HUES48 (cell line): Measurements from ENCODE around the gene POLG2.

Experiments used
- H3K27ac ChIP-seq: one replicate; pipeline ENCODE4 v1.7.0; 2013; ENCODE audit warnings: low read depth, low read length, inconsistent platforms
- H3K27me3 ChIP-seq: 2 replicates; pipeline ENCODE4 v1.6.1; 2013; ENCODE audit warnings: mild to moderate bottlenecking, low read length; ENCODE audit not compliant: control insufficient read depth, insufficient read depth
- H3K36me3 ChIP-seq: 2 replicates; pipeline ENCODE4 v1.6.1; 2013; ENCODE audit warnings: low read length; ENCODE audit not compliant: control insufficient read depth, insufficient read depth
- H3K4me1 ChIP-seq: 2 replicates; pipeline ENCODE4 v1.6.1; 2013; ENCODE audit warnings: mild to moderate bottlenecking, low read length; ENCODE audit not compliant: control insufficient read depth, insufficient read depth
- H3K4me3 ChIP-seq: 2 replicates; pipeline ENCODE4 v1.5.1; 2013; ENCODE audit warnings: mild to moderate bottlenecking, low read depth, low read length
- H3K9ac ChIP-seq: 2 replicates; pipeline ENCODE4 v1.6.1; 2013; ENCODE audit warnings: mild to moderate bottlenecking, low read depth, low read length, moderate library complexity
- H3K9me3 ChIP-seq: 2 replicates; pipeline ENCODE4 v1.6.1; 2013; ENCODE audit warnings: low read length; ENCODE audit not compliant: control insufficient read depth, insufficient read depth

POLG2 gene

GRCh38 chr17:64496786-64497564, at the start of gene POLG2:
TSS of gene POLG2 (minus strand) at chr17:64497054. CDS start at chr17:64496968, 86 bp downstream.
- Histone ChIP-seq H3K27ac (peak within 1 kb of the TSS; percentile 95), H3K4me3 (peak within 1 kb of the TSS; percentile 94), H3K36me3 (peaks cover 67% of the 10 kb centered on the region), H3K4me1 (peaks cover 5% of the 10 kb centered on the region; the same call in 1 of the 2 replicates), H3K27me3 (no peaks in the 10 kb centered on the region), H3K9ac (peak within 1 kb of the TSS; percentile 84), H3K9me3 (peaks cover 3% of the 10 kb centered on the region; the same call in 1 of the 2 replicates)

- Histone ChIP-seq H3K9me3 (no peaks in the 10 kb centered on the region), H3K27ac (no peak overlapping the region), H3K36me3 (peaks cover 30% of the 10 kb centered on the region), H3K4me1 (peaks cover 11% of the 10 kb centered on the region), H3K4me3 (no peak overlapping the region), H3K27me3 (no peaks in the 10 kb centered on the region), H3K9ac (no peak overlapping the region)
Observed at GRCh38 chr17:64544742-64545141, 47.9 kb upstream of the POLG2 start.

GRCh38 chr17:64540118-64540776, 43.4 kb upstream of the POLG2 start:
- no peak overlapping the region for H3K9ac ChIP-seq
- H3K27ac ChIP-seq = no peak overlapping the region
- peaks cover 50% of the 10 kb centered on the region for H3K36me3 ChIP-seq
- H3K4me3 ChIP-seq = no peak overlapping the region
- no peaks in the 10 kb centered on the region for H3K4me1 ChIP-seq
- no peaks in the 10 kb centered on the region for H3K9me3 ChIP-seq
- H3K27me3 ChIP-seq = no peaks in the 10 kb centered on the region

GRCh38 chr17:64538508-64539130, 41.8 kb upstream of the POLG2 start:
- no peak overlapping the region for H3K4me3 ChIP-seq
- no peaks in the 10 kb centered on the region for H3K27me3 ChIP-seq
- no peaks in the 10 kb centered on the region for H3K4me1 ChIP-seq
- H3K9me3 ChIP-seq = no peaks in the 10 kb centered on the region
- peaks cover 53% of the 10 kb centered on the region for H3K36me3 ChIP-seq
- H3K27ac ChIP-seq = no peak overlapping the region
- H3K9ac ChIP-seq = no peak overlapping the region

GRCh38 chr17:64537488-64537887, 40.6 kb upstream of the POLG2 start:
- Histone ChIP-seq H3K9ac (no peak overlapping the region), H3K4me3 (no peak overlapping the region), H3K9me3 (no peaks in the 10 kb centered on the region), H3K36me3 (peaks cover 62% of the 10 kb centered on the region), H3K4me1 (no peaks in the 10 kb centered on the region), H3K27ac (no peak overlapping the region), H3K27me3 (no peaks in the 10 kb centered on the region)

- H3K27me3 ChIP-seq = no peaks in the 10 kb centered on the region
- H3K36me3 ChIP-seq = peaks cover 67% of the 10 kb centered on the region
- H3K4me1 ChIP-seq = no peaks in the 10 kb centered on the region
- no peak overlapping the region for H3K9ac ChIP-seq
- H3K9me3 ChIP-seq = no peaks in the 10 kb centered on the region
- H3K4me3 ChIP-seq = no peak overlapping the region
- no peak overlapping the region for H3K27ac ChIP-seq
Observed at GRCh38 chr17:64536913-64537312, 40.1 kb upstream of the POLG2 start.

- Histone ChIP-seq H3K9me3 (no peaks in the 10 kb centered on the region), H3K4me3 (no peak overlapping the region), H3K4me1 (no peaks in the 10 kb centered on the region), H3K27ac (no peak overlapping the region), H3K9ac (no peak overlapping the region), H3K27me3 (no peaks in the 10 kb centered on the region), H3K36me3 (peaks cover 81% of the 10 kb centered on the region)
Observed at GRCh38 chr17:64535357-64535756, 38.5 kb upstream of the POLG2 start.

GRCh38 chr17:64534187-64534586, 37.3 kb upstream of the POLG2 start:
- Histone ChIP-seq H3K4me1 (no peaks in the 10 kb centered on the region), H3K4me3 (no peak overlapping the region), H3K9ac (no peak overlapping the region), H3K9me3 (no peaks in the 10 kb centered on the region), H3K36me3 (peaks cover 90% of the 10 kb centered on the region), H3K27ac (no peak overlapping the region), H3K27me3 (no peaks in the 10 kb centered on the region)

DNA sequence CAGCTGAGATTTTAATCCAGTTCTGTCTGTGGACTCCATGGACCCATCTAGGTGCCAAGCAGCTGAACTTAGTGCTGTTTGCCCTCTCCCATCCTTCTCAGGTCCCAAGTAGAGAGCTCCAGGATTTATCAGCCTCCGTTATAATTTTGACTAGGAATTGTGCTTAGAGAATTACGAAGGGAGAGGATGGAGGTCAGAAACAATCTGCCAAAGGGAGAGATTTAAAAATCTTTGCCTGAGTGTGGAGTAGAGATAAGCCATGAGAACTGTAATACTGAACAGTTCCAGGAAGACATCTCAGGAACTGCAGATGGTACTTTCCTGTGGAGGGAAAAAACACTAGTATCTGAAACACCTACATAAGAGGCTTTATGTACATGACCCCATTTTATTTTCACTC, 36.9 kb upstream of the POLG2 start:
- no peak overlapping the region for H3K4me3 ChIP-seq
- H3K9ac ChIP-seq = no peak overlapping the region
- no peak overlapping the region for H3K27ac ChIP-seq
- H3K9me3 ChIP-seq = no peaks in the 10 kb centered on the region
- H3K36me3 ChIP-seq = peaks cover 94% of the 10 kb centered on the region
- H3K27me3 ChIP-seq = no peaks in the 10 kb centered on the region
- H3K4me1 ChIP-seq = no peaks in the 10 kb centered on the region

DNA sequence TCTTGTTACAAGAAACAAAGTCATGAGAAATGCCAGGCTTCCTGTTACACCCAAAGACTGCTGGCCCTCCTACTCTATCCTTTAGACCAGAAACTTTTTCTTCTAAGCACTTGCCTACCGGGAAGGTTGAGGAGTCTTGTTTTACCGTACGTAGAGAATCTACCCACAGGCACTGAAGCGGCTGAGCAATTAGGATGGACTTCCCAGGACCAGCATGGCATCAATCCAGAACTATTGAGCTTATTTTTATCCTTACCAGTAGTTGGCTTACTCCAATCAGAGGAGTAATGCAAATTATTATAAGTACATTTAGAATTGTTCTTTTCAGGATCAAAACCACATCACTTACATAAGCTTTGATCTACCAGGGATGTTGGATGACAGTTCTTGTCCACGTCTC, 35.6 kb upstream of the POLG2 start:
- H3K27ac ChIP-seq = no peak overlapping the region

DNA sequence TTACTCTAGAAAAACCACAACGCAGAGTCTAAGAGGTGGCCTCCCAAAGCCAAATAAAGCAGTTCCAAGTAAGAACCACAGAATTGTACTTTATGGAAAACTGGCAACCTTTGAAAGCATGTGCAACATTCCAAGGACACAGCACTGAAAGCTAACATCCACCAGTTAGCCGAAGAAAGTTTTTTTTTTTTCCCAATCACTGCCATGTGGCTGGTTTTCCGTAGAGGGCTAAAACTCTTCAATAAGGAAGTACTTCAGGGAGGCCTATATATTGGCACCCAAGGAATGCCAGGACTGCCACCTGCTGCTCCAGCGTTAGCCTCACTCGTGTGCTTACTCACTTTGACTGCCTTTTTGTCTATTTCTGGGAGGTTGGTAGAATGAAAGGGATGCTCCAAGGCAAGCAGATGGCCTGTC, 35.1 kb upstream of the POLG2 start:
- Histone ChIP-seq H3K4me1 (no peaks in the 10 kb centered on the region), H3K4me3 (no peak overlapping the region), H3K27me3 (no peaks in the 10 kb centered on the region), H3K27ac (no peak overlapping the region), H3K36me3 (peaks cover 100% of the 10 kb centered on the region), H3K9ac (no peak overlapping the region), H3K9me3 (no peaks in the 10 kb centered on the region)

More for the DNA sequence above, 35.6 kb upstream of the POLG2 start:
- no peaks in the 10 kb centered on the region for H3K27me3 ChIP-seq
- H3K4me3 ChIP-seq = no peak overlapping the region
- H3K4me1 ChIP-seq = no peaks in the 10 kb centered on the region
- no peaks in the 10 kb centered on the region for H3K9me3 ChIP-seq
- H3K9ac ChIP-seq = no peak overlapping the region
- peaks cover 100% of the 10 kb centered on the region for H3K36me3 ChIP-seq
